ENCODE results near the gene LAMB1. TPM values are rescaled to one million over a fixed set of nuclear protein-coding genes. Genes with fewer than 3 reads are reported as not detected.

LAMB1 gene
- total RNA-seq, 1 experiment from 2014 or later, result 431 TPM

- no peak for DNase-seq
- Mint-ChIP-seq H3K27ac (ENCODE audit: unreplicated experiment) (no peak overlapping the region), H3K9me3 (ENCODE audit: unreplicated experiment) (no peaks in the 10 kb centered on the region), H3K36me3 (ENCODE audit: insufficient read depth, unreplicated experiment) (peaks cover 100% of the 10 kb centered on the region), H3K27me3 (ENCODE audit: insufficient read depth, unreplicated experiment) (no peaks in the 10 kb centered on the region), H3K4me1 (ENCODE audit: low read depth, unreplicated experiment) (peaks cover 3% of the 10 kb centered on the region), H3K4me3 (ENCODE audit: unreplicated experiment) (no peak overlapping the region)
- Histone ChIP-seq H3K4me1 (peaks cover 8% of the 10 kb centered on the region), H3K27me3 (replicated peaks; ENCODE audit: control insufficient read depth, insufficient read depth, low read length) (no peaks in the 10 kb centered on the region), H3K9me3 (no peaks in the 10 kb centered on the region), H3K4me3 (ENCODE audit: low read depth, low read length) (no peak overlapping the region), H3K36me3 (ENCODE audit: control insufficient read depth, insufficient read depth, low read length) (peaks cover 11% of the 10 kb centered on the region)
- ChIA-PET CTCF (no interaction called here), POLR2A (no interaction called here)
- BruUV-seq (replicated peaks), result no TSS peak
- intact Hi-C loops (cut with micrococcal nuclease; ENCODE audit: unreplicated experiment), result no loop called here
- TF ChIP-seq CTCF (IDR thresholded peaks at IDR 0.05; ENCODE audit: insufficient read depth in 1 of 2, low read depth in 1 of 2, low read length in 1 of 2, severe bottlenecking in 1 of 2, unreplicated experiment in 1 of 2), result no peak
These were observed 42.7 kb downstream of the LAMB1 start for GRCh38 chr7:107960272-107960671.

GRCh38 chr7:107959527-107959898 lies 43.4 kb downstream of the LAMB1 start:
- Mint-ChIP-seq H3K36me3 (ENCODE audit: insufficient read depth, unreplicated experiment) (peaks cover 100% of the 10 kb centered on the region), H3K27ac (ENCODE audit: unreplicated experiment) (no peak overlapping the region)

GRCh38 chr7:107958764-107959526 lies 44.0 kb downstream of the LAMB1 start:
- H3K36me3 ChIP-seq (ENCODE audit: control insufficient read depth, insufficient read depth, low read length), result peaks cover 8% of the 10 kb centered on the region
- POLR2A ChIA-PET, result no interaction called here
- intact Hi-C loops (cut with micrococcal nuclease; ENCODE audit: unreplicated experiment), result no loop called here

More at GRCh38 chr7:107959527-107959898, 43.4 kb downstream of the LAMB1 start:
- no peaks in the 10 kb centered on the region for H3K9me3 Mint-ChIP-seq (ENCODE audit: unreplicated experiment)
- no peak for DNase-seq
- peaks cover 8% of the 10 kb centered on the region for H3K36me3 ChIP-seq (ENCODE audit: control insufficient read depth, insufficient read depth, low read length)
- no peak overlapping the region for H3K4me3 Mint-ChIP-seq (ENCODE audit: unreplicated experiment)
- POLR2A ChIA-PET, result no interaction called here
- no peaks in the 10 kb centered on the region for H3K27me3 Mint-ChIP-seq (ENCODE audit: insufficient read depth, unreplicated experiment)
- intact Hi-C loops (cut with micrococcal nuclease; ENCODE audit: unreplicated experiment), result no loop called here
- no peak overlapping the region for H3K4me3 ChIP-seq (ENCODE audit: low read depth, low read length)
- no TSS peak for BruUV-seq (replicated peaks)
- H3K27me3 ChIP-seq (replicated peaks; ENCODE audit: control insufficient read depth, insufficient read depth, low read length), result no peaks in the 10 kb centered on the region
- TF ChIP-seq CTCF (IDR thresholded peaks at IDR 0.05; ENCODE audit: insufficient read depth in 1 of 2, low read depth in 1 of 2, low read length in 1 of 2, severe bottlenecking in 1 of 2, unreplicated experiment in 1 of 2), result no peak
- peaks cover 16% of the 10 kb centered on the region for H3K4me1 ChIP-seq
- H3K4me1 Mint-ChIP-seq (ENCODE audit: low read depth, unreplicated experiment), result peaks cover 7% of the 10 kb centered on the region
- CTCF ChIA-PET, result no interaction called here
- no peaks in the 10 kb centered on the region for H3K9me3 ChIP-seq

More at GRCh38 chr7:107958764-107959526, 44.0 kb downstream of the LAMB1 start:
- Histone ChIP-seq H3K27me3 (replicated peaks; ENCODE audit: control insufficient read depth, insufficient read depth, low read length) (no peaks in the 10 kb centered on the region), H3K4me1 (peaks cover 22% of the 10 kb centered on the region), H3K9me3 (no peaks in the 10 kb centered on the region), H3K4me3 (ENCODE audit: low read depth, low read length) (no peak overlapping the region)
- Mint-ChIP-seq H3K27ac (ENCODE audit: unreplicated experiment) (no peak overlapping the region), H3K4me3 (ENCODE audit: unreplicated experiment) (no peak overlapping the region), H3K27me3 (ENCODE audit: insufficient read depth, unreplicated experiment) (no peaks in the 10 kb centered on the region), H3K9me3 (ENCODE audit: unreplicated experiment) (no peaks in the 10 kb centered on the region), H3K36me3 (ENCODE audit: insufficient read depth, unreplicated experiment) (peaks cover 100% of the 10 kb centered on the region), H3K4me1 (ENCODE audit: low read depth, unreplicated experiment) (peaks cover 9% of the 10 kb centered on the region)
- CTCF ChIA-PET, result interaction anchor here (0.5 kb wide), 1 partner anchor 74 kb away, joined by 3 read pairs; no protein-coding TSS in a partner anchor
- no peak for DNase-seq
- BruUV-seq (replicated peaks), result no TSS peak
- TF ChIP-seq CTCF (IDR thresholded peaks at IDR 0.05; ENCODE audit: insufficient read depth in 1 of 2, low read depth in 1 of 2, low read length in 1 of 2, severe bottlenecking in 1 of 2, unreplicated experiment in 1 of 2), result no peak

Data from Caco-2 (cell line).